ENCODE results near the gene DDX25.

DDX25 gene

DNA sequence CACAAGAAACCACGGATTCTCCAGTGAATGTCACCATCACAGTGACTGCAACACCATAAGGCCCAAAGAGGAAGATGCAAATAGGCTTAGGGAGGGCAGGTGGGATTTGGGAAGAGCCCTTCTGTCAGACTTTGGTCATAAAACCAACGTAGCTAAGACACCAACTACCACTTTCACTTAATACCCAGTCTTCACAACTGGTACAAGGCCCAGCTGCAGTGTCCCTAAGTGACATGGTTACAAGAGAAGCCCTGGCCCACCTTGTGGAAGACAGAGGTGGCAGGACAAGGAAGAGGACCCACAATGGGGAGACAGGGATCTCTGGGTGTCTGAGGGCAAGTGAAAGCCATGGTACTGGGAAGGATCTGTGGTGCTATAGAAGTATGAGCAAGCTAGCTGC is 51.5 kb downstream of the DDX25 start:
- Histone ChIP-seq H3K4me3 (ENCODE audit: insufficient read depth, low read length, poor library complexity, severe bottlenecking) (no peak overlapping the region), H4K20me1 (ENCODE audit: low read depth, low read length) (no peaks in the 10 kb centered on the region), H3K27me3 (ENCODE audit: low read length) (no peaks in the 10 kb centered on the region), H3K4me2 (ENCODE audit: low read depth, low read length, poor library complexity, severe bottlenecking) (no peak overlapping the region), H3K9me3 (ENCODE audit: insufficient read depth, low read length) (no peaks in the 10 kb centered on the region), H3K36me3 (ENCODE audit: low read length) (no peaks in the 10 kb centered on the region), H3K9me2 (replicated peaks; ENCODE audit: insufficient read depth, low read length) (no peaks in the 10 kb centered on the region), H3F3A (ENCODE audit: insufficient read depth) (no peaks in the 10 kb centered on the region), H2AFZ (ENCODE audit: low read depth, low read length, severe bottlenecking) (no peak overlapping the region), H3K9ac (ENCODE audit: low read length) (no peak overlapping the region), H3K27ac (ENCODE audit: low read depth, low read length) (no peak overlapping the region), H3K79me2 (ENCODE audit: insufficient read depth, low read length) (no peaks in the 10 kb centered on the region)
- TF ChIP-seq EZH2phosphoT487 (conservative IDR thresholded peaks at IDR 0.05; ENCODE audit: low read length) = no peak
- TF ChIP-seq, protein P1, sequence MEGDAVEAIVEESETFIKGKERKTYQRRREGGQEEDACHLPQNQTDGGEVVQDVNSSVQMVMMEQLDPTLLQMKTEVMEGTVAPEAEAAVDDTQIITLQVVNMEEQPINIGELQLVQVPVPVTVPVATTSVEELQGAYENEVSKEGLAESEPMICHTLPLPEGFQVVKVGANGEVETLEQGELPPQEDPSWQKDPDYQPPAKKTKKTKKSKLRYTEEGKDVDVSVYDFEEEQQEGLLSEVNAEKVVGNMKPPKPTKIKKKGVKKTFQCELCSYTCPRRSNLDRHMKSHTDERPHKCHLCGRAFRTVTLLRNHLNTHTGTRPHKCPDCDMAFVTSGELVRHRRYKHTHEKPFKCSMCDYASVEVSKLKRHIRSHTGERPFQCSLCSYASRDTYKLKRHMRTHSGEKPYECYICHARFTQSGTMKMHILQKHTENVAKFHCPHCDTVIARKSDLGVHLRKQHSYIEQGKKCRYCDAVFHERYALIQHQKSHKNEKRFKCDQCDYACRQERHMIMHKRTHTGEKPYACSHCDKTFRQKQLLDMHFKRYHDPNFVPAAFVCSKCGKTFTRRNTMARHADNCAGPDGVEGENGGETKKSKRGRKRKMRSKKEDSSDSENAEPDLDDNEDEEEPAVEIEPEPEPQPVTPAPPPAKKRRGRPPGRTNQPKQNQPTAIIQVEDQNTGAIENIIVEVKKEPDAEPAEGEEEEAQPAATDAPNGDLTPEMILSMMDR (IDR thresholded peaks at IDR 0.05; ENCODE audit: insufficient read depth, low read length, poor library complexity, severe bottlenecking) = no peak

DNA sequence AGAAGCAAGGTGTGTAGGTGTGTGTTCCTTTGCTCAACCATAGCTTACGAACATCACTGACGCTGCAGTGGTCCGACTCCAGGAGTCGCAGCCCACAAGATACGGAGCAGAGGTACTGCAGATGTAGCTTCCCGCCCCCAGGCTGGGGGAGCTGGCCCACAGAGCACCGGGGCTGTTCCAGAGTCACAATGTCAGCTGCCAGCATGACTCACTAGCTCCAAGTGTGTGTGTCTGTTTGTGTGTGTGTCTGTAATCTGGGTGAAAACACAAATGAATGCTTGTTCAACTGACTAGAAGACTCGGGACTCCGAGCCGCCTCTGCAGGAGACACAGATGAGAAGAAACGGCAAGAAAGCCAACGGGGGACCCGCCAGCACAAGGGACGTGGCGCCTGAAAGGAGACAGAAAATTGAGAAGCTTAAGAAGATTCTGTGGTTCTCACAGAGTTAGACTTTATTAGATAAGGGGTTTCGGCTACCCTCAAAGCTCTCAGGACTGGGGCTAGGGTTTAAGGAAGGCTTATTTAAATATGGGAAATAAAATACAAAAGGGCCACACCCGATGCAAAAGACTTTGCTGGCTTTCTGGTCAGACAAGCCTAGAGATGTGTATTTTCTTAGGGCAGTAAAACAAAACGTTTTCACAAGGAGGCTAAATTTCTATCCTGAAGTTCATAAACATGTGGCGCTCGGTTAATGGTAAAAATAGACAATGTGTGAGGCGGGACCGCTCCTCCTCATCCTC is 52.3 kb downstream of the DDX25 start:
- H3K4me2 ChIP-seq (ENCODE audit: low read depth, low read length, poor library complexity, severe bottlenecking) = no peak overlapping the region
- H3K36me3 ChIP-seq (ENCODE audit: low read length) = no peaks in the 10 kb centered on the region
- no peak overlapping the region for H3K4me3 ChIP-seq (ENCODE audit: insufficient read depth, low read length, poor library complexity, severe bottlenecking)
- H3K27me3 ChIP-seq (ENCODE audit: low read length) = no peaks in the 10 kb centered on the region
- H3K27ac ChIP-seq (ENCODE audit: low read depth, low read length) = no peak overlapping the region
- no peaks in the 10 kb centered on the region for H3K9me3 ChIP-seq (ENCODE audit: insufficient read depth, low read length)
- H2AFZ ChIP-seq (ENCODE audit: low read depth, low read length, severe bottlenecking) = no peak overlapping the region
- TF ChIP-seq, protein P1 (IDR thresholded peaks at IDR 0.05; ENCODE audit: insufficient read depth, low read length, poor library complexity, severe bottlenecking) = no peak
- TF ChIP-seq EZH2phosphoT487 (conservative IDR thresholded peaks at IDR 0.05; ENCODE audit: low read length) = no peak
- H4K20me1 ChIP-seq (ENCODE audit: low read depth, low read length) = no peaks in the 10 kb centered on the region
- H3F3A ChIP-seq (ENCODE audit: insufficient read depth) = no peaks in the 10 kb centered on the region
- H3K9me2 ChIP-seq (replicated peaks; ENCODE audit: insufficient read depth, low read length) = no peaks in the 10 kb centered on the region
- no peak overlapping the region for H3K9ac ChIP-seq (ENCODE audit: low read length)
- no peaks in the 10 kb centered on the region for H3K79me2 ChIP-seq (ENCODE audit: insufficient read depth, low read length)

DNA sequence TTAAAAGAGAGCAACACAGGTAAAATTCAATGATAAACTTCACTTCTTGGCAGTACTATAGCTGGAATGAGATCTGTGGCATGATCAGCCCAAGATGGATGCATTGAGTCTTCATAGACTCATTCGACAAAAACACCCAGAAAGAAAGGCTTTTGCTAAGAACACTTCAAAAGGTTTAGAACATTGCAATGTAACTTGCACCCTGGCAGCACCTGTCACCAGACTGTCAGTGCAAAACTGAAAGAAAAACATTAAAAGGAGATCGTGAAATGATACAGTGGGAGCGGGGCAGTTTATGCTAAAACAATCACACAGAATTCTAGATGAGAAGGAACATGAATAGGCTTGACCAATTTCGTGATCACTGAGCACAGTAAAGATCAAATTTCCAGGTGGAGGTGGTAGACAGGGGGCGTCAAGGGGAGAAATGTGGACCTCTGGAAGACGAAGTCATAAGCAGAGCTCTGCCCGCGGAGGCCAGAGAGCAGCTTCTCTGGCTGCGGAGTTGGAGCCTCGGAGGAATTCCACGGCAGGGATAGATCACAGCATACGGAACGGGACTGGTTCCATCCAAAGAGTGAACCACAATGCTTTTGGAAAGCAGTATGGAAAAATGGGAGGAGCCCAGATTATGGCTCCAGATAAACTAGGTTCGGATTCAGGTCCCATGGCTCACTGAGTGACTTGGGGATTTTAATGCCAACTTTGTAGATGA is 53.5 kb downstream of the DDX25 start:
- Histone ChIP-seq H3K36me3 (ENCODE audit: low read length) (no peaks in the 10 kb centered on the region), H3K4me3 (ENCODE audit: insufficient read depth, low read length, poor library complexity, severe bottlenecking) (no peak overlapping the region), H4K20me1 (ENCODE audit: low read depth, low read length) (no peaks in the 10 kb centered on the region), H2AFZ (ENCODE audit: low read depth, low read length, severe bottlenecking) (no peak overlapping the region), H3K9me2 (replicated peaks; ENCODE audit: insufficient read depth, low read length) (no peaks in the 10 kb centered on the region), H3K27ac (ENCODE audit: low read depth, low read length) (no peak overlapping the region), H3K4me2 (ENCODE audit: low read depth, low read length, poor library complexity, severe bottlenecking) (no peak overlapping the region), H3K27me3 (ENCODE audit: low read length) (no peaks in the 10 kb centered on the region), H3K9ac (ENCODE audit: low read length) (no peak overlapping the region), H3K79me2 (ENCODE audit: insufficient read depth, low read length) (no peaks in the 10 kb centered on the region), H3F3A (ENCODE audit: insufficient read depth) (no peaks in the 10 kb centered on the region), H3K9me3 (ENCODE audit: insufficient read depth, low read length) (no peaks in the 10 kb centered on the region)
- TF ChIP-seq EZH2phosphoT487 (conservative IDR thresholded peaks at IDR 0.05; ENCODE audit: low read length) = no peak
- TF ChIP-seq, protein P1 (IDR thresholded peaks at IDR 0.05; ENCODE audit: insufficient read depth, low read length, poor library complexity, severe bottlenecking) = no peak

Measured in SU-DHL-6 (cell line).